AG09309 (cell line): ENCODE results near the gene TMEM209.
"Not testable (repeated sequence)": the region's sequence is repeated elsewhere in the genome, so short reads cannot be mapped to it uniquely, and the experiment has no call there.

Experiments
- DNase-seq: peaks from one replicate; pipeline ENCODE4 v3.0.0-alpha.2; 2010; ENCODE audit warnings: low read depth
- H3K4me3 ChIP-seq: 2 replicates; pipeline ENCODE4 v1.5.1; 2011; ENCODE audit warnings: mild to moderate bottlenecking, low read depth, low read length, moderate library complexity; ENCODE audit not compliant: control insufficient read depth
- CTCF ChIP-seq: IDR thresholded peaks from 2 replicates; pipeline ENCODE4 v1.5.1; 2011; ENCODE audit warnings: mild to moderate bottlenecking, low read depth, low read length, inconsistent platforms; ENCODE audit not compliant: insufficient read depth, control insufficient read depth; ENCODE audit errors: missing control alignments

The TMEM209 gene

GRCh38 chr7:130197094-130197493 is 8.1 kb downstream of the TMEM209 start:
- TF ChIP-seq CTCF: no peak

GRCh38 chr7:130196476-130196875 is 8.7 kb downstream of the TMEM209 start:
- H3K4me3 ChIP-seq: no peak overlapping the region
- TF ChIP-seq CTCF: no peak
- no peak for DNase-seq

More at GRCh38 chr7:130197094-130197493, 8.1 kb downstream of the TMEM209 start:
- H3K4me3 ChIP-seq: no peak overlapping the region
- DNase-seq: no peak

GRCh38 chr7:130195396-130195795 is 9.8 kb downstream of the TMEM209 start:
- H3K4me3 ChIP-seq: no peak overlapping the region
- TF ChIP-seq CTCF: no peak
- DNase-seq: no peak

GRCh38 chr7:130191791-130192190 is 13.4 kb downstream of the TMEM209 start:
- no peak for DNase-seq
- no peak overlapping the region for H3K4me3 ChIP-seq
- TF ChIP-seq CTCF: no peak

GRCh38 chr7:130189343-130189742 is 15.9 kb downstream of the TMEM209 start:
- no peak for TF ChIP-seq CTCF
- no peak overlapping the region for H3K4me3 ChIP-seq
- peak; percentile 32 for DNase-seq

- no peak overlapping the region for H3K4me3 ChIP-seq
- DNase-seq: no peak
- TF ChIP-seq CTCF: no peak
Observed at GRCh38 chr7:130187360-130187759, 17.8 kb downstream of the TMEM209 start.

DNA sequence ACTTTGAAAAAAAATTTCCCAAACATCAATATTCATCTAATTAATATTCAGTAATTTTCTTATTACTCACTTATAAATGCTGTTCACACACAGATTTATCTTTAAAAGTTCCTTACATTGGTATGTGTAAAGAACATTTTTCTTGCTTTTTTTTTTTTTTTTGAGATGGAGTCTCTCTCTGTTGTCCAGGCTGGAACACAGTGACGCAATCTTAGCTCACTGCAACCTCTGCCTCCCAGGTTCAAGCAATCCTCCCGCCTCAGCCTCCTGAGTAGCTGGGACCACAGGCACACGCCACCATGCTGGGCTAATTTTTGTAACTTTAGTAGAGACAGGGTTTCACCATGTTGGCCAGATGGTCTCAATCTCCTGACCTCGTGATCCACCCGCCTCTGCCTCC is 20.9 kb downstream of the TMEM209 start:
- DNase-seq: not testable (repeated sequence)

More for the DNA sequence above, 20.9 kb downstream of the TMEM209 start:
- not testable (repeated sequence) for H3K4me3 ChIP-seq
